A549 (cell line): ENCODE measurements around the gene DERA.
"Not testable (repeated sequence)": the region's sequence is repeated elsewhere in the genome, so short reads cannot be mapped to it uniquely, and the experiment has no call there.

ENCODE experiments used
- BCL3 ChIP-seq: fragments of >200 bp; sonication (Bioruptor Twin); formaldehyde crosslinking; IDR thresholded peaks from 3 replicates; pipeline ENCODE4 v1.6.1; 2016
- CBX2 ChIP-seq: fragments of 200-600 bp; sonication (generic); IDR thresholded peaks from 2 replicates; pipeline ENCODE4 v1.6.1; 2016; ENCODE audit warnings: low read depth, mild to moderate bottlenecking, borderline replicate concordance
- CHD4 ChIP-seq: fragments of 200-600 bp; sonication (generic); IDR thresholded peaks from 2 replicates; pipeline ENCODE4 v1.6.1; 2016; ENCODE audit warnings: antibody characterized with exemption, mild to moderate bottlenecking, borderline replicate concordance
- CTCF ChIP-seq: fragments of >200 bp; sonication (Bioruptor Twin); formaldehyde crosslinking; IDR thresholded peaks from 3 replicates; pipeline ENCODE4 v1.5.1; 2016
- EP300 ChIP-seq, 2 experiments: fragments of >200 bp; sonication (Bioruptor Twin); formaldehyde crosslinking; IDR thresholded peaks; 2 replicates in 1 of 2; 3 replicates in 1 of 2; pipeline ENCODE4 v1.6.1; 2016 to 2017
- JUN ChIP-seq, 2 experiments: fragments of >200 bp; sonication (Bioruptor Twin); formaldehyde crosslinking; IDR thresholded peaks; 2 replicates in 1 of 2; 3 replicates in 1 of 2; pipeline ENCODE4 v1.6.1; 2016 to 2017
- POLR2A ChIP-seq: IDR thresholded peaks from 2 replicates; pipeline ENCODE4 v1.6.1; 2012; ENCODE audit warnings: mild to moderate bottlenecking, low read length
- RAD21 ChIP-seq, 2 experiments: fragments of >200 bp in 1 of 2; sonication (Bioruptor Twin) in 1 of 2; formaldehyde crosslinking in 1 of 2; IDR thresholded peaks in 1 of 2; conservative IDR thresholded peaks in 1 of 2; 2 replicates in 1 of 2; 3 replicates in 1 of 2; pipeline ENCODE4 v1.6.1; 2012 to 2018; ENCODE audit warnings: inconsistent platforms in 1 of 2
- RFX5 ChIP-seq: fragments of 450-650 bp; IDR thresholded peaks from 2 replicates; pipeline ENCODE4 v1.7.1; 2014; ENCODE audit warnings: antibody characterized with exemption, mild to moderate bottlenecking, moderate library complexity
- ZNF302 ChIP-seq: fragments of 250-450 bp; sonication (Bioruptor Pico); IDR thresholded peaks from 2 replicates; pipeline ENCODE4 v1.9.0; 2021; ENCODE audit warnings: inconsistent platforms, mild to moderate bottlenecking, moderate library complexity
- ZSCAN20 ChIP-seq: fragments of 250-450 bp; sonication (Bioruptor Pico); IDR thresholded peaks from 2 replicates; pipeline ENCODE4 v1.8.0; 2022; ENCODE audit warnings: mild to moderate bottlenecking, moderate library complexity
- TF ChIP-seq, protein P1 (sequence below): fragments of 200-600 bp; sonication (generic); IDR thresholded peaks from 2 replicates; pipeline ENCODE4 v1.6.1; 2016; ENCODE audit warnings: antibody characterized with exemption, mild to moderate bottlenecking, moderate library complexity

- TF ChIP-seq EP300 (IDR thresholded peaks at IDR 0.05); RFX5; BCL3; CTCF; RAD21 (conservative IDR thresholded peaks at IDR 0.05 in 1 of 2, IDR thresholded peaks at IDR 0.05 in 1 of 2); CHD4; ZNF302 (CRISPR knock-in tag); POLR2A; CBX2; JUN (IDR thresholded peaks at IDR 0.05); ZSCAN20: not testable (repeated sequence)
- TF ChIP-seq, protein P1, sequence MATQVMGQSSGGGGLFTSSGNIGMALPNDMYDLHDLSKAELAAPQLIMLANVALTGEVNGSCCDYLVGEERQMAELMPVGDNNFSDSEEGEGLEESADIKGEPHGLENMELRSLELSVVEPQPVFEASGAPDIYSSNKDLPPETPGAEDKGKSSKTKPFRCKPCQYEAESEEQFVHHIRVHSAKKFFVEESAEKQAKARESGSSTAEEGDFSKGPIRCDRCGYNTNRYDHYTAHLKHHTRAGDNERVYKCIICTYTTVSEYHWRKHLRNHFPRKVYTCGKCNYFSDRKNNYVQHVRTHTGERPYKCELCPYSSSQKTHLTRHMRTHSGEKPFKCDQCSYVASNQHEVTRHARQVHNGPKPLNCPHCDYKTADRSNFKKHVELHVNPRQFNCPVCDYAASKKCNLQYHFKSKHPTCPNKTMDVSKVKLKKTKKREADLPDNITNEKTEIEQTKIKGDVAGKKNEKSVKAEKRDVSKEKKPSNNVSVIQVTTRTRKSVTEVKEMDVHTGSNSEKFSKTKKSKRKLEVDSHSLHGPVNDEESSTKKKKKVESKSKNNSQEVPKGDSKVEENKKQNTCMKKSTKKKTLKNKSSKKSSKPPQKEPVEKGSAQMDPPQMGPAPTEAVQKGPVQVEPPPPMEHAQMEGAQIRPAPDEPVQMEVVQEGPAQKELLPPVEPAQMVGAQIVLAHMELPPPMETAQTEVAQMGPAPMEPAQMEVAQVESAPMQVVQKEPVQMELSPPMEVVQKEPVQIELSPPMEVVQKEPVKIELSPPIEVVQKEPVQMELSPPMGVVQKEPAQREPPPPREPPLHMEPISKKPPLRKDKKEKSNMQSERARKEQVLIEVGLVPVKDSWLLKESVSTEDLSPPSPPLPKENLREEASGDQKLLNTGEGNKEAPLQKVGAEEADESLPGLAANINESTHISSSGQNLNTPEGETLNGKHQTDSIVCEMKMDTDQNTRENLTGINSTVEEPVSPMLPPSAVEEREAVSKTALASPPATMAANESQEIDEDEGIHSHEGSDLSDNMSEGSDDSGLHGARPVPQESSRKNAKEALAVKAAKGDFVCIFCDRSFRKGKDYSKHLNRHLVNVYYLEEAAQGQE, result not testable (repeated sequence)
These were observed 36.5 kb upstream of the DERA start for GRCh38 chr12:15874556-15875145.
